Tibial nerve (tissue), 3 donors: ENCODE results near the gene AKT1.
"Not testable (repeated sequence)": the region's sequence is repeated elsewhere in the genome, so short reads cannot be mapped to it uniquely, and the experiment has no call there.

Experiments
- CTCF ChIP-seq, 5 experiments: fragments of 200-600 bp in 3 of 5; fragments of 450-650 bp in 2 of 5; sonication (generic) in 3 of 5; IDR thresholded peaks; one replicate each; pipeline ENCODE4 v1.5.1; 2016 to 2019; ENCODE audit warnings: antibody characterized with exemption in 5 of 5, mild to moderate bottlenecking in 3 of 5, moderate library complexity in 2 of 5
- POLR2A ChIP-seq, 2 donors: fragments of 450-650 bp; IDR thresholded peaks; one replicate each; pipeline ENCODE4 v1.6.1; 2017; ENCODE audit warnings: antibody characterized with exemption in 2 of 2, mild to moderate bottlenecking in 2 of 2, moderate library complexity in 2 of 2

DNA sequence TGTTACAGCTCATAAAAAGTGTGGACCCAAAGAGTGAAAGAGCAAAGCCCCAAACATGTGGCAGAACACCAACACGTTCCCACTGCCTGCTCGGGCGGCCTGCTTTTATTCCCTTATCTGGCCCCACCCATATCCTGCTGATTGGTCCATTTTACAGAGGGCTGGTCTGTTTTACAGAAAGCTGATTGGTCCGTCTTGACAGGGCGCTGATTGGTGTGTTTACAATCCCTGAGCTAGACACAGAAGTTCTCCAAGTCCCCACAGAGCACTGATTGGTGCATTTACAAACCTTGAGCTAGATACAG is 44.8 kb downstream of the AKT1 start:
- TF ChIP-seq CTCF, POLR2A (IDR thresholded peaks at IDR 0.05): not testable (repeated sequence)
